Right atrium auricular region (tissue), 2 donors: Measurements from ENCODE around the gene CCDC120. TPM values are rescaled to one million over a fixed set of nuclear protein-coding genes. Genes with fewer than 3 reads are reported as not detected.

Source experiments
- DNase-seq: peaks from one replicate; pipeline ENCODE4 v3.0.0-alpha.2; 2019; ENCODE audit warnings: low spot score
- H3K27ac ChIP-seq, 2 donors: fragments of 200-600 bp; sonication (generic); 1 replicate in 1 of 2; 2 replicates in 1 of 2; pipeline ENCODE4 v1.5.1; 2016 to 2019
- H3K27me3 ChIP-seq, 2 donors: fragments of 200-600 bp; sonication (generic); one replicate each; pipeline versions ENCODE4 v1.5.1 to v1.6.0; 2017 to 2019
- H3K36me3 ChIP-seq: fragments of 200-600 bp; sonication (generic); one replicate; pipeline ENCODE4 v1.5.1; 2016
- H3K4me1 ChIP-seq, 2 donors: fragments of 200-600 bp; sonication (generic); one replicate each; pipeline versions ENCODE4 v1.5.1 to v1.6.0; 2017 to 2019
- H3K4me3 ChIP-seq, 2 donors: fragments of 200-600 bp; sonication (generic); 1 replicate in 1 of 2; 2 replicates in 1 of 2; pipeline ENCODE4 v1.5.1; 2017 to 2019; ENCODE audit warnings: mild to moderate bottlenecking in 1 of 2, moderate library complexity in 1 of 2
- H3K9me3 ChIP-seq, 2 donors: fragments of 200-600 bp; sonication (generic); one replicate each; pipeline ENCODE4 v1.5.1; 2019
- CTCF ChIP-seq, 2 donors: fragments of 200-600 bp; sonication (generic); IDR thresholded peaks; one replicate each; pipeline ENCODE4 v1.5.1; 2019; ENCODE audit warnings: antibody characterized with exemption in 2 of 2
- total RNA-seq, 2 donors: library from RNA; depleted of rRNA; stranded (reverse); fragments of >200 nt; gene quantifications; one replicate each; pipeline ENCODE4 v1.1.0, GENCODE V29; 2016

The CCDC120 gene
- total RNA-seq, 2 donors from 2014 or later, result 1.3 to 2.2 TPM

DNA sequence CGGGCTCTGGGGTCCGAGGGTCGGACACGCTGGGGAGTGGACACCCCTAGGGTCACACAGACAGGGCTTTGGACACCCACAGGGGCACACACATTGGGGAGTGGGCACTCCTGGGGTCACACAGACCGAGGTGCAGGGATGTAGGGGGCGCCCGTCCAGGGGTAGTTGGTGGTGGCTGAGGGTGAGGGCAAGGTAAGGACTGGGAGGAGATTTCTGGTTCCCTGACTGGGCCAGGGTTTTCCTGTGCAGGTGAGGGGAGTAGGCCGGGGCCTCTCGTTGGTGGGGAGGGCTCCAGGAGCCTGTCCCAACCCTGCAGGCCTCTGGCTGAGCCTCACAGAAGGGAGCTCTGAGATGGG, 42.8 kb downstream of the CCDC120 start:
- no peak for DNase-seq
- Histone ChIP-seq H3K27me3 (no peaks in the 10 kb centered on the region), H3K9me3 (no peaks in the 10 kb centered on the region), H3K27ac (peak overlapping the region in 1 of 2 donors; percentile 71), H3K36me3 (no peaks in the 10 kb centered on the region), H3K4me3 (peak overlapping the region; percentile 45 to 58), H3K4me1 (no peaks in the 10 kb centered on the region)
- no peak for TF ChIP-seq CTCF (IDR thresholded peaks at IDR 0.05)

GRCh38 chrX:49102190-49102589, 43.4 kb downstream of the CCDC120 start:
- no peaks in the 10 kb centered on the region for H3K27me3 ChIP-seq
- H3K4me1 ChIP-seq, result no peaks in the 10 kb centered on the region
- no peak for DNase-seq
- no peak for TF ChIP-seq CTCF (IDR thresholded peaks at IDR 0.05)
- H3K4me3 ChIP-seq, result no peak overlapping the region
- no peaks in the 10 kb centered on the region for H3K9me3 ChIP-seq
- H3K27ac ChIP-seq, result no peak overlapping the region
- H3K36me3 ChIP-seq, result no peaks in the 10 kb centered on the region

GRCh38 chrX:49103637-49104036, 44.8 kb downstream of the CCDC120 start:
- no peaks in the 10 kb centered on the region for H3K9me3 ChIP-seq
- no peaks in the 10 kb centered on the region for H3K36me3 ChIP-seq
- no peak for DNase-seq
- no peaks in the 10 kb centered on the region for H3K27me3 ChIP-seq
- H3K4me3 ChIP-seq, result no peak overlapping the region
- no peaks in the 10 kb centered on the region for H3K4me1 ChIP-seq
- TF ChIP-seq CTCF (IDR thresholded peaks at IDR 0.05), result no peak
- H3K27ac ChIP-seq, result no peak overlapping the region

DNA sequence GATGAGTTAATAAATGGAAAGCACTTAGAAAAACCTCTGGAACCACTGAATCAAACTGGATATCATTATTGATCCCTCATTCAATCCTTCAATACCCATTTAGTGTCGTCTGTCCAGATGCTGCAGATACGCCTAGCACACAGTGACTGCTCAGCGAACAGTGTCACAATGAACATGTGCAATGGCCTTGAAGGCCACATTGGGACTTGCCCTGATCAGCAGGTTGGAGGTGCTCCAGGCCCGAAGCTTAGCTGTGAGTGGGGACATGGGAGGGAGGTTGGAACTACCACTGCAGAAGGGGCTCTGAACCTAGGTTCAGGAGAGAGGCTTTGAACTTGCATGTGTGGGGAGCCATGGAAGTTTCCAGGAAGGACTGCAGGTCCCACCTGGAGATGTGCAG, 47.5 kb downstream of the CCDC120 start:
- H3K27me3 ChIP-seq, result no peaks in the 10 kb centered on the region
- no peaks in the 10 kb centered on the region for H3K9me3 ChIP-seq
- H3K27ac ChIP-seq, result no peak overlapping the region
- H3K36me3 ChIP-seq, result no peaks in the 10 kb centered on the region
- no peak for DNase-seq
- H3K4me3 ChIP-seq, result no peak overlapping the region
- H3K4me1 ChIP-seq, result no peaks in the 10 kb centered on the region
- no peak for TF ChIP-seq CTCF (IDR thresholded peaks at IDR 0.05)

GRCh38 chrX:49106930-49107329, 48.1 kb downstream of the CCDC120 start:
- TF ChIP-seq CTCF (IDR thresholded peaks at IDR 0.05), result peak in 1 of 2 donors; percentile 49
- no peak overlapping the region for H3K4me3 ChIP-seq
- no peaks in the 10 kb centered on the region for H3K4me1 ChIP-seq
- no peaks in the 10 kb centered on the region for H3K27me3 ChIP-seq
- H3K9me3 ChIP-seq, result no peaks in the 10 kb centered on the region
- DNase-seq, result peak; percentile 58
- no peak overlapping the region for H3K27ac ChIP-seq
- no peaks in the 10 kb centered on the region for H3K36me3 ChIP-seq

GRCh38 chrX:49108641-49109040, 49.8 kb downstream of the CCDC120 start:
- no peak for TF ChIP-seq CTCF (IDR thresholded peaks at IDR 0.05)
- H3K27ac ChIP-seq, result no peak overlapping the region

More at GRCh38 chrX:49108641-49109040, 49.8 kb downstream of the CCDC120 start:
- Histone ChIP-seq H3K27me3 (no peaks in the 10 kb centered on the region), H3K4me1 (no peaks in the 10 kb centered on the region), H3K4me3 (no peak overlapping the region), H3K9me3 (no peaks in the 10 kb centered on the region), H3K36me3 (peaks cover 12% of the 10 kb centered on the region)
- no peak for DNase-seq
